Measurements from ENCODE around the gene COQ8A. TPM values are rescaled to one million over a fixed set of nuclear protein-coding genes. Genes with fewer than 3 reads are reported as not detected.

The COQ8A gene
- total RNA-seq, 1 experiment from 2014 or later: 39.4 TPM

- DNase-seq (ENCODE audit: low spot score) (no peak), ATAC-seq (no peak)
- POLR2A ChIA-PET: no interaction called here
- H3K36me3 Mint-ChIP-seq: no peaks in the 10 kb centered on the region
- CTCF ChIA-PET: interaction anchor here (1.6 kb wide), 1 partner anchor 81 kb away, joined by 4 read pairs; no protein-coding TSS in a partner anchor
- H3K4me1 Mint-ChIP-seq: peaks cover 8% of the 10 kb centered on the region
- TF ChIP-seq E2F5 (CRISPR knock-in tag; IDR thresholded peaks at IDR 0.05) (no peak), SP1 (CRISPR knock-in tag; conservative IDR thresholded peaks at IDR 0.05) (no peak), ARID4B (CRISPR knock-in tag; IDR thresholded peaks at IDR 0.05; ENCODE audit: borderline replicate concordance) (no peak), MXD4 (CRISPR knock-in tag; IDR thresholded peaks at IDR 0.05; ENCODE audit: borderline replicate concordance) (no peak), ERG (CRISPR knock-in tag; IDR thresholded peaks at IDR 0.05) (no peak), PREB (CRISPR knock-in tag; IDR thresholded peaks at IDR 0.05; ENCODE audit: borderline replicate concordance) (no peak), TCF7 (CRISPR knock-in tag; IDR thresholded peaks at IDR 0.05; ENCODE audit: low read depth) (no peak), TEAD4 (CRISPR knock-in tag; IDR thresholded peaks at IDR 0.05) (no peak), NFE2L1 (CRISPR knock-in tag; IDR thresholded peaks at IDR 0.05) (no peak), PRRX2 (CRISPR knock-in tag; IDR thresholded peaks at IDR 0.05) (no peak), JAZF1 (CRISPR knock-in tag; IDR thresholded peaks at IDR 0.05) (no peak), NR2C2 (CRISPR knock-in tag; IDR thresholded peaks at IDR 0.05) (no peak), ELF4 (CRISPR knock-in tag; IDR thresholded peaks at IDR 0.05; ENCODE audit: low read depth) (no peak)
- TF ChIP-seq, protein P1, sequence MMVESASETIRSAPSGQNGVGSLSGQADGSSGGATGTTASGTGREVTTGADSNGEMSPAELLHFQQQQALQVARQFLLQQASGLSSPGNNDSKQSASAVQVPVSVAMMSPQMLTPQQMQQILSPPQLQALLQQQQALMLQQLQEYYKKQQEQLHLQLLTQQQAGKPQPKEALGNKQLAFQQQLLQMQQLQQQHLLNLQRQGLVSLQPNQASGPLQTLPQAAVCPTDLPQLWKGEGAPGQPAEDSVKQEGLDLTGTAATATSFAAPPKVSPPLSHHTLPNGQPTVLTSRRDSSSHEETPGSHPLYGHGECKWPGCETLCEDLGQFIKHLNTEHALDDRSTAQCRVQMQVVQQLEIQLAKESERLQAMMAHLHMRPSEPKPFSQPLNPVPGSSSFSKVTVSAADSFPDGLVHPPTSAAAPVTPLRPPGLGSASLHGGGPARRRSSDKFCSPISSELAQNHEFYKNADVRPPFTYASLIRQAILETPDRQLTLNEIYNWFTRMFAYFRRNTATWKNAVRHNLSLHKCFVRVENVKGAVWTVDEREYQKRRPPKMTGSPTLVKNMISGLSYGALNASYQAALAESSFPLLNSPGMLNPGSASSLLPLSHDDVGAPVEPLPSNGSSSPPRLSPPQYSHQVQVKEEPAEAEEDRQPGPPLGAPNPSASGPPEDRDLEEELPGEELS (CRISPR knock-in tag; IDR thresholded peaks at IDR 0.05): no peak
- no peak overlapping the region for H3K4me3 Mint-ChIP-seq
- H3K27ac Mint-ChIP-seq: no peak overlapping the region
- no peaks in the 10 kb centered on the region for H3K9me3 Mint-ChIP-seq
- no peaks in the 10 kb centered on the region for H3K27me3 Mint-ChIP-seq (ENCODE audit: low read depth)
Measured at GRCh38 chr1:226908419-226908818, 31.7 kb upstream of the COQ8A start.

DNA sequence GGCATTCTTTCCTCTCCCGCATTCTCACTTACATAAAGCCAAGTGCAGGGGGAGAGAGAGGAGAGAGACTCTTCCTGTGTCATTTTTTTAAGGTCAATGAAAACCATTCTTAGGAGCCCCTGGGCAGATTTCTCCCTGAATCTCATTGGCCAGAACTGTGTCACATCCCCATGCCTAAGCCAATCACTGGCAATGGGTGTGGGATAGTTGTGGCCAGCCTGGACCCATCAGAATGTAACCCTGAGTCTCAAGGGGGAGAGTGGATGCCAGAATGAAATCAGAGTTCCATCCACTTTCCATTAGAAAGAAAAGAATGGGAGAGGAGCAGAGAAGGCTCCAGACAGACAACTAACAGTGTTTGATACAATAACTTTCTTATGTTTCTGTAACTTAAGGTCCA is 31.2 kb upstream of the COQ8A start:
- DNase-seq (ENCODE audit: low spot score) (no peak), ATAC-seq (peak; percentile 63)
- POLR2A ChIA-PET: no interaction called here
- Mint-ChIP-seq H3K4me1 (peaks cover 8% of the 10 kb centered on the region), H3K36me3 (no peaks in the 10 kb centered on the region), H3K27ac (no peak overlapping the region), H3K4me3 (no peak overlapping the region), H3K27me3 (ENCODE audit: low read depth) (no peaks in the 10 kb centered on the region), H3K9me3 (no peaks in the 10 kb centered on the region)
- CTCF ChIA-PET: interaction anchor here (1.6 kb wide), 1 partner anchor 81 kb away, joined by 4 read pairs; no protein-coding TSS in a partner anchor
- TF ChIP-seq, protein P1 (CRISPR knock-in tag; IDR thresholded peaks at IDR 0.05): no peak
- TF ChIP-seq NFYB (CRISPR knock-in tag; conservative IDR thresholded peaks at IDR 0.05; ENCODE audit: low read depth): peak; percentile 44; the same call in 1 of the 2 replicates
- no peak for TF ChIP-seq FOXK1 (CRISPR knock-in tag; IDR thresholded peaks at IDR 0.05)
- TF ChIP-seq, protein P2, sequence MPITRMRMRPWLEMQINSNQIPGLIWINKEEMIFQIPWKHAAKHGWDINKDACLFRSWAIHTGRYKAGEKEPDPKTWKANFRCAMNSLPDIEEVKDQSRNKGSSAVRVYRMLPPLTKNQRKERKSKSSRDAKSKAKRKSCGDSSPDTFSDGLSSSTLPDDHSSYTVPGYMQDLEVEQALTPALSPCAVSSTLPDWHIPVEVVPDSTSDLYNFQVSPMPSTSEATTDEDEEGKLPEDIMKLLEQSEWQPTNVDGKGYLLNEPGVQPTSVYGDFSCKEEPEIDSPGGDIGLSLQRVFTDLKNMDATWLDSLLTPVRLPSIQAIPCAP (CRISPR knock-in tag; IDR thresholded peaks at IDR 0.05): no peak
- no peak for TF ChIP-seq GTF2I (CRISPR knock-in tag; conservative IDR thresholded peaks at IDR 0.05)
- TF ChIP-seq FOXP1 (CRISPR knock-in tag; IDR thresholded peaks at IDR 0.05; ENCODE audit: borderline replicate concordance): no peak

Measured in WTC11 (cell line).